Effector memory CD8-positive, alpha-beta T cell (primary cell): ENCODE results near the gene TMEM233.
"Not testable (repeated sequence)": the region's sequence is repeated elsewhere in the genome, so short reads cannot be mapped to it uniquely, and the experiment has no call there.

Source experiments
- ATAC-seq: fragments of 150-1000 bp; cut with Tn5 transposase; replicated peaks from 2 replicates; pipeline ENCODE4 v1.10.0; 2021; ENCODE audit warnings: mild to moderate bottlenecking, moderate library complexity
- DNase-seq, 3 experiments: peaks; one replicate each; pipeline ENCODE4 v3.0.0; 2021
- H3K27ac Mint-ChIP-seq, 2 donors: one replicate each; pipeline ENCODE4 v1.8.0; 2022; ENCODE audit warnings: mild to moderate bottlenecking in 2 of 2, mixed read lengths in 2 of 2, moderate library complexity in 2 of 2
- H3K27me3 Mint-ChIP-seq, 2 donors: one replicate each; pipeline ENCODE4 v1.8.0; 2022; ENCODE audit warnings: mixed read lengths in 2 of 2
- H3K36me3 Mint-ChIP-seq: one replicate; pipeline ENCODE4 v1.8.0; 2022; ENCODE audit warnings: mild to moderate bottlenecking, moderate library complexity, mixed read lengths; ENCODE audit not compliant: insufficient read depth
- H3K4me1 Mint-ChIP-seq, 2 donors: one replicate each; pipeline ENCODE4 v1.8.0; 2022; ENCODE audit warnings: low read depth in 2 of 2, mixed read lengths in 2 of 2
- H3K4me3 Mint-ChIP-seq, 2 donors: one replicate each; pipeline ENCODE4 v1.8.0; 2022; ENCODE audit warnings: mild to moderate bottlenecking in 2 of 2, mixed read lengths in 2 of 2, moderate library complexity in 2 of 2
- H3K9me3 Mint-ChIP-seq, 2 donors: one replicate each; pipeline ENCODE4 v1.8.0; 2022; ENCODE audit warnings: mixed read lengths in 2 of 2

The TMEM233 gene

GRCh38 chr12:119618328-119618896 lies 24.8 kb downstream of the TMEM233 start:
- not testable (repeated sequence) for DNase-seq, H3K9me3 Mint-ChIP-seq, H3K27ac Mint-ChIP-seq, ATAC-seq, H3K36me3 Mint-ChIP-seq, H3K4me3 Mint-ChIP-seq, H3K4me1 Mint-ChIP-seq
- H3K27me3 Mint-ChIP-seq, result peaks cover 42 to 67% of the 10 kb centered on the region in 2 donors

- no peaks in the 10 kb centered on the region for H3K4me1 Mint-ChIP-seq
- no peak overlapping the region for H3K27ac Mint-ChIP-seq
- peaks cover 2% of the 10 kb centered on the region for H3K36me3 Mint-ChIP-seq
- peaks cover 39 to 72% of the 10 kb centered on the region in 2 donors for H3K27me3 Mint-ChIP-seq
- no peak for ATAC-seq
- DNase-seq, result no peak
- no peak overlapping the region for H3K4me3 Mint-ChIP-seq
- H3K9me3 Mint-ChIP-seq, result peaks cover 0 to 3% of the 10 kb centered on the region in 2 donors
Observed at GRCh38 chr12:119620490-119620889, 26.9 kb downstream of the TMEM233 start.

GRCh38 chr12:119621878-119622277 lies 28.3 kb downstream of the TMEM233 start:
- Mint-ChIP-seq H3K4me3 (no peak overlapping the region), H3K9me3 (peaks cover 0 to 3% of the 10 kb centered on the region in 2 donors), H3K4me1 (no peaks in the 10 kb centered on the region), H3K27ac (no peak overlapping the region), H3K36me3 (no peaks in the 10 kb centered on the region), H3K27me3 (peaks cover 47 to 74% of the 10 kb centered on the region in 2 donors)
- no peak for DNase-seq
- ATAC-seq, result no peak

GRCh38 chr12:119624966-119625365 lies 31.4 kb downstream of the TMEM233 start:
- ATAC-seq, result no peak
- H3K9me3 Mint-ChIP-seq, result no peaks in the 10 kb centered on the region
- no peak for DNase-seq
- H3K4me1 Mint-ChIP-seq, result no peaks in the 10 kb centered on the region
- no peaks in the 10 kb centered on the region for H3K36me3 Mint-ChIP-seq
- H3K27ac Mint-ChIP-seq, result no peak overlapping the region
- no peak overlapping the region for H3K4me3 Mint-ChIP-seq
- H3K27me3 Mint-ChIP-seq, result peaks cover 53 to 64% of the 10 kb centered on the region in 2 donors

- H3K9me3 Mint-ChIP-seq, result no peaks in the 10 kb centered on the region
- ATAC-seq, result no peak
- H3K27me3 Mint-ChIP-seq, result peaks cover 72 to 77% of the 10 kb centered on the region in 2 donors
- no peaks in the 10 kb centered on the region for H3K36me3 Mint-ChIP-seq
- no peak for DNase-seq
- no peak overlapping the region for H3K27ac Mint-ChIP-seq
- no peak overlapping the region for H3K4me3 Mint-ChIP-seq
- no peaks in the 10 kb centered on the region for H3K4me1 Mint-ChIP-seq
Observed at GRCh38 chr12:119627019-119627643, 33.6 kb downstream of the TMEM233 start.

- H3K27me3 Mint-ChIP-seq, result peaks cover 73 to 77% of the 10 kb centered on the region in 2 donors
- H3K27ac Mint-ChIP-seq, result no peak overlapping the region
- H3K4me1 Mint-ChIP-seq, result no peaks in the 10 kb centered on the region
- DNase-seq (no peak), ATAC-seq (no peak)
- no peaks in the 10 kb centered on the region for H3K9me3 Mint-ChIP-seq
- H3K36me3 Mint-ChIP-seq, result no peaks in the 10 kb centered on the region
- H3K4me3 Mint-ChIP-seq, result no peak overlapping the region
Observed at GRCh38 chr12:119627686-119628085, 34.1 kb downstream of the TMEM233 start.

GRCh38 chr12:119630223-119630780 lies 36.7 kb downstream of the TMEM233 start:
- no peaks in the 10 kb centered on the region for H3K9me3 Mint-ChIP-seq
- no peaks in the 10 kb centered on the region for H3K36me3 Mint-ChIP-seq
- H3K27ac Mint-ChIP-seq, result no peak overlapping the region
- DNase-seq (no peak), ATAC-seq (no peak)
- H3K4me1 Mint-ChIP-seq, result no peaks in the 10 kb centered on the region
- peaks cover 78 to 79% of the 10 kb centered on the region in 2 donors for H3K27me3 Mint-ChIP-seq
- no peak overlapping the region for H3K4me3 Mint-ChIP-seq

GRCh38 chr12:119630962-119631550 lies 37.5 kb downstream of the TMEM233 start:
- Mint-ChIP-seq H3K4me3 (no peak overlapping the region), H3K9me3 (no peaks in the 10 kb centered on the region), H3K27ac (no peak overlapping the region), H3K4me1 (no peaks in the 10 kb centered on the region), H3K36me3 (no peaks in the 10 kb centered on the region), H3K27me3 (peaks cover 80 to 81% of the 10 kb centered on the region in 2 donors)
- ATAC-seq, result no peak
- no peak for DNase-seq

GRCh38 chr12:119631930-119632678 lies 38.5 kb downstream of the TMEM233 start:
- Mint-ChIP-seq H3K27ac (no peak overlapping the region), H3K36me3 (no peaks in the 10 kb centered on the region), H3K27me3 (peaks cover 80 to 81% of the 10 kb centered on the region in 2 donors), H3K4me1 (no peaks in the 10 kb centered on the region), H3K4me3 (no peak overlapping the region), H3K9me3 (no peaks in the 10 kb centered on the region)
- no peak for ATAC-seq
- no peak for DNase-seq

GRCh38 chr12:119634743-119635142 lies 41.2 kb downstream of the TMEM233 start:
- Mint-ChIP-seq H3K4me3 (no peak overlapping the region), H3K9me3 (no peaks in the 10 kb centered on the region), H3K36me3 (no peaks in the 10 kb centered on the region), H3K4me1 (no peaks in the 10 kb centered on the region), H3K27me3 (peaks cover 81 to 90% of the 10 kb centered on the region in 2 donors), H3K27ac (no peak overlapping the region)
- ATAC-seq, result no peak
- no peak for DNase-seq

- ATAC-seq, result no peak
Observed at GRCh38 chr12:119642986-119643385, 49.4 kb downstream of the TMEM233 start.

GRCh38 chr12:119644930-119645329 lies 51.4 kb downstream of the TMEM233 start:
- Mint-ChIP-seq H3K36me3 (no peaks in the 10 kb centered on the region), H3K27me3 (peaks cover 33 to 70% of the 10 kb centered on the region in 2 donors), H3K4me3 (no peak overlapping the region), H3K9me3 (no peaks in the 10 kb centered on the region), H3K4me1 (no peaks in the 10 kb centered on the region), H3K27ac (no peak overlapping the region)
- ATAC-seq, result no peak
- no peak for DNase-seq

More at GRCh38 chr12:119642986-119643385, 49.4 kb downstream of the TMEM233 start:
- H3K4me3 Mint-ChIP-seq, result no peak overlapping the region
- no peak for DNase-seq
- no peak overlapping the region for H3K27ac Mint-ChIP-seq
- H3K36me3 Mint-ChIP-seq, result no peaks in the 10 kb centered on the region
- no peaks in the 10 kb centered on the region for H3K4me1 Mint-ChIP-seq
- H3K27me3 Mint-ChIP-seq, result peaks cover 36 to 77% of the 10 kb centered on the region in 2 donors
- no peaks in the 10 kb centered on the region for H3K9me3 Mint-ChIP-seq

GRCh38 chr12:119645535-119646059 lies 52.0 kb downstream of the TMEM233 start:
- H3K4me1 Mint-ChIP-seq, result no peaks in the 10 kb centered on the region

More at GRCh38 chr12:119645535-119646059, 52.0 kb downstream of the TMEM233 start:
- Mint-ChIP-seq H3K9me3 (no peaks in the 10 kb centered on the region), H3K27ac (no peak overlapping the region), H3K27me3 (peaks cover 30 to 64% of the 10 kb centered on the region in 2 donors), H3K4me3 (no peak overlapping the region), H3K36me3 (no peaks in the 10 kb centered on the region)
- ATAC-seq, result no peak
- no peak for DNase-seq
